Measurements from ENCODE around the gene ORC1.

DNA sequence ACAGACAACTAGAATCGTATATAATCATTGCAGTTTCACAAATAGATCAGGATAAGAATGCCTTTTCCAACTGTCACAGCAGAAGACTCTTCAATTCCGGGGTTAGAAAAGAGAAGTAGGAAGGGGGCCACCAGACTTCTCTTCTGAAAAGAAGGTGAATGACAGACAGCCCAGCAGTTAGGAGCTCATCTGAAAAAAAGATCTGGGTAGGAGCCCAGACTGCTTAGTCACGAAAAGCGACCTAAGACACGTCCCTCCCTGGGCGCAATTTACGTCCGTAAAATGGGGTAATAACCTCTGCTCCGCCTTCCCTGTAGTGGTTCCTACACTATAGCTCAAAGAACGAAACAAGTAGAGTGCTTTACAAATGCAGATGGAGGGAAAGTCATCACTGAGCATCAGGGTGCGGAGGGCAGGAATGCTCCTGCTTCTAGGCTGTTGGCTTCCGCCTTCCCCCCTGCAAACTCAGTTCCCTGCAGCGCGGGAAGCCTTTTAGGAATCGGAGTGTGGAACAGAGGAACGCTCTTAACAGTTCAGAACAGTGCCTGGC lies 582 bp downstream of the ORC1 start:
- no peak; the same call in 1 of the 2 replicates for TF ChIP-seq POLR2AphosphoS5 (IDR thresholded peaks at IDR 0.05; ENCODE audit: low read depth)
- TF ChIP-seq, protein P1, sequence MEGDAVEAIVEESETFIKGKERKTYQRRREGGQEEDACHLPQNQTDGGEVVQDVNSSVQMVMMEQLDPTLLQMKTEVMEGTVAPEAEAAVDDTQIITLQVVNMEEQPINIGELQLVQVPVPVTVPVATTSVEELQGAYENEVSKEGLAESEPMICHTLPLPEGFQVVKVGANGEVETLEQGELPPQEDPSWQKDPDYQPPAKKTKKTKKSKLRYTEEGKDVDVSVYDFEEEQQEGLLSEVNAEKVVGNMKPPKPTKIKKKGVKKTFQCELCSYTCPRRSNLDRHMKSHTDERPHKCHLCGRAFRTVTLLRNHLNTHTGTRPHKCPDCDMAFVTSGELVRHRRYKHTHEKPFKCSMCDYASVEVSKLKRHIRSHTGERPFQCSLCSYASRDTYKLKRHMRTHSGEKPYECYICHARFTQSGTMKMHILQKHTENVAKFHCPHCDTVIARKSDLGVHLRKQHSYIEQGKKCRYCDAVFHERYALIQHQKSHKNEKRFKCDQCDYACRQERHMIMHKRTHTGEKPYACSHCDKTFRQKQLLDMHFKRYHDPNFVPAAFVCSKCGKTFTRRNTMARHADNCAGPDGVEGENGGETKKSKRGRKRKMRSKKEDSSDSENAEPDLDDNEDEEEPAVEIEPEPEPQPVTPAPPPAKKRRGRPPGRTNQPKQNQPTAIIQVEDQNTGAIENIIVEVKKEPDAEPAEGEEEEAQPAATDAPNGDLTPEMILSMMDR (IDR thresholded peaks at IDR 0.05; ENCODE audit: insufficient read depth, low read length) = no peak
- TF ChIP-seq GABPA (IDR thresholded peaks at IDR 0.05; ENCODE audit: low read depth) = no peak
